ENCODE data around the gene SVEP1.
A peak's percentile ranks its signal among the peaks of the same experiment; 100 is the strongest.

The SVEP1 gene

GRCh38 chr9:110357505-110357904 is 222.0 kb downstream of the SVEP1 start:
- no peak for DNase-seq

- DNase-seq, result no peak
These were observed 222.7 kb downstream of the SVEP1 start for GRCh38 chr9:110356639-110357395.

- DNase-seq, result no peak
These were observed 223.6 kb downstream of the SVEP1 start for GRCh38 chr9:110355911-110356310.

GRCh38 chr9:110351009-110351467 is 228.5 kb downstream of the SVEP1 start:
- DNase-seq, result peak; percentile 67

- DNase-seq, result no peak
These were observed 233.2 kb downstream of the SVEP1 start for GRCh38 chr9:110346325-110346724.

GRCh38 chr9:110344821-110345220 is 234.7 kb downstream of the SVEP1 start:
- DNase-seq, result no peak

GRCh38 chr9:110343551-110343950 is 236.0 kb downstream of the SVEP1 start:
- DNase-seq, result no peak

- no peak for DNase-seq
These were observed 239.2 kb downstream of the SVEP1 start for GRCh38 chr9:110340306-110340705.

GRCh38 chr9:110338143-110338542 is 241.4 kb downstream of the SVEP1 start:
- no peak for DNase-seq

- peak; percentile 4 for DNase-seq
These were observed 241.8 kb downstream of the SVEP1 start, which contains the start of gene TXNDC8 for GRCh38 chr9:110337727-110338126. TXNDC8 (minus strand) TSS chr9:110337863.

GRCh38 chr9:110336363-110336762 is 243.2 kb downstream of the SVEP1 start:
- no peak for DNase-seq

GRCh38 chr9:110334871-110335270 is 244.7 kb downstream of the SVEP1 start:
- DNase-seq, result no peak

GRCh38 chr9:110334183-110334582 is 245.4 kb downstream of the SVEP1 start:
- DNase-seq, result no peak

GRCh38 chr9:110332766-110333165 is 246.8 kb downstream of the SVEP1 start:
- DNase-seq, result no peak

GRCh38 chr9:110330484-110331105 is 248.9 kb downstream of the SVEP1 start:
- DNase-seq, result no peak

GRCh38 chr9:110329639-110330230 is 249.8 kb downstream of the SVEP1 start:
- DNase-seq, result no peak

GRCh38 chr9:110328763-110329162 is 250.8 kb downstream of the SVEP1 start:
- DNase-seq, result no peak

- DNase-seq, result no peak
These were observed 251.8 kb downstream of the SVEP1 start for GRCh38 chr9:110327716-110328115.

- DNase-seq, result no peak
These were observed 255.7 kb downstream of the SVEP1 start for GRCh38 chr9:110323818-110324217.

GRCh38 chr9:110320651-110321445 is 258.7 kb downstream of the SVEP1 start:
- no peak for DNase-seq

- no peak for DNase-seq
These were observed 259.6 kb downstream of the SVEP1 start for GRCh38 chr9:110319781-110320492.

- no peak for DNase-seq
These were observed 261.6 kb downstream of the SVEP1 start for GRCh38 chr9:110317911-110318310.
